PFSK-1 (cell line): ENCODE results near the gene CD48.

Experiments
- FOXP2 ChIP-seq: optimal IDR thresholded peaks from 2 replicates; pipeline ENCODE3; 2011; ENCODE audit warnings: borderline replicate concordance, control low read depth, inconsistent platforms; ENCODE audit not compliant: insufficient read depth; ENCODE audit errors: extremely low read length, extremely low read depth
- POLR2AphosphoS5 ChIP-seq: IDR thresholded peaks from 2 replicates; pipeline ENCODE4 v1.6.1; 2012; ENCODE audit warnings: low read depth, mild to moderate bottlenecking, control low read depth, low read length, moderate library complexity
- REST ChIP-seq, 2 experiments: IDR thresholded peaks; 2 replicates each; pipeline versions ENCODE4 v1.6.1 to v1.8.0; 2011 to 2012; ENCODE audit warnings: low read depth in 2 of 2, low read length in 2 of 2, control low read depth in 1 of 2, inconsistent platforms in 1 of 2, mild to moderate bottlenecking in 1 of 2, moderate library complexity in 1 of 2; ENCODE audit not compliant: insufficient read depth in 1 of 2
- SIN3A ChIP-seq: IDR thresholded peaks from 2 replicates; pipeline ENCODE4 v1.6.1; 2012; ENCODE audit warnings: mild to moderate bottlenecking, low read length, moderate library complexity, borderline replicate concordance; ENCODE audit not compliant: insufficient read depth
- TAF1 ChIP-seq: IDR thresholded peaks from 2 replicates; pipeline ENCODE4 v1.6.1; 2012; ENCODE audit warnings: low read length, control low read depth, borderline replicate concordance; ENCODE audit not compliant: insufficient read depth

The CD48 gene

GRCh38 chr1:160755911-160756848 lies 44.6 kb upstream of the CD48 start:
- no peak for TF ChIP-seq FOXP2
- no peak for TF ChIP-seq REST (IDR thresholded peaks at IDR 0.05; ENCODE audit: insufficient read depth in 1 of 2, low read depth in 2 of 2, low read length in 2 of 2)
- TF ChIP-seq TAF1, result no peak
- TF ChIP-seq POLR2AphosphoS5, result no peak
- no peak for TF ChIP-seq SIN3A

- TF ChIP-seq REST (IDR thresholded peaks at IDR 0.05; ENCODE audit: insufficient read depth in 1 of 2, low read depth in 2 of 2, low read length in 2 of 2) (no peak), FOXP2 (no peak), POLR2AphosphoS5 (no peak), SIN3A (no peak), TAF1 (no peak)
These were observed 43.8 kb upstream of the CD48 start for GRCh38 chr1:160755461-160755860.

- TF ChIP-seq SIN3A (no peak), FOXP2 (no peak), POLR2AphosphoS5 (no peak), REST (IDR thresholded peaks at IDR 0.05; ENCODE audit: insufficient read depth in 1 of 2, low read depth in 2 of 2, low read length in 2 of 2) (no peak), TAF1 (no peak)
These were observed 42.0 kb upstream of the CD48 start for GRCh38 chr1:160753594-160753993.

- TF ChIP-seq FOXP2 (no peak), REST (IDR thresholded peaks at IDR 0.05; ENCODE audit: insufficient read depth in 1 of 2, low read depth in 2 of 2, low read length in 2 of 2) (no peak), SIN3A (no peak), POLR2AphosphoS5 (no peak), TAF1 (no peak)
These were observed 41.3 kb upstream of the CD48 start for GRCh38 chr1:160752924-160753323.
